Glomerular endothelial cell (primary cell): ENCODE results near the gene SMIM14. TPM values are rescaled to one million over a fixed set of nuclear protein-coding genes. Genes with fewer than 3 reads are reported as not detected.
"Not testable (repeated sequence)": the region's sequence is repeated elsewhere in the genome, so short reads cannot be mapped to it uniquely, and the experiment has no call there.

Experiments
- DNase-seq: peaks from one replicate; pipeline ENCODE4 v3.0.0-alpha.2; 2011; ENCODE audit warnings: low read depth, low spot score; ENCODE audit errors: extremely low read depth
- total RNA-seq: library from RNA; depleted of rRNA; stranded (reverse); fragments of >200 nt; gene quantifications from 2 replicates; pipeline ENCODE4 v1.2.3, GENCODE V29; 2015

SMIM14 gene
- total RNA-seq: 19.4 and 24.0 TPM in 2 replicates

GRCh38 chr4:39638354-39639239 is at the start of gene SMIM14:
Gene SMIM14 (minus strand): TSS chr4:39638865. CDS start chr4:39605145, 33,720 bp downstream.
- no peak for DNase-seq

- no peak for DNase-seq
Observed at GRCh38 chr4:39687014-39687413, 48.3 kb upstream of the SMIM14 start.

GRCh38 chr4:39685990-39686389 is 47.3 kb upstream of the SMIM14 start:
- DNase-seq: no peak

- no peak for DNase-seq
Observed at GRCh38 chr4:39682138-39682537, 43.5 kb upstream of the SMIM14 start.

- DNase-seq: not testable (repeated sequence)
Observed at GRCh38 chr4:39681003-39681402, 42.3 kb upstream of the SMIM14 start.

GRCh38 chr4:39675681-39676080 is 37.0 kb upstream of the SMIM14 start:
- DNase-seq: not testable (repeated sequence)

- DNase-seq: not testable (repeated sequence)
Observed at GRCh38 chr4:39670296-39670695, 31.6 kb upstream of the SMIM14 start.

GRCh38 chr4:39668887-39669286 is 30.2 kb upstream of the SMIM14 start:
- DNase-seq: no peak

- DNase-seq: no peak
Observed at GRCh38 chr4:39667706-39668105, 29.0 kb upstream of the SMIM14 start.

GRCh38 chr4:39664828-39665731 is 26.4 kb upstream of the SMIM14 start:
- no peak for DNase-seq

- no peak for DNase-seq
Observed at GRCh38 chr4:39662683-39663082, 24.0 kb upstream of the SMIM14 start.

GRCh38 chr4:39660757-39661156 is 22.1 kb upstream of the SMIM14 start:
- DNase-seq: no peak

GRCh38 chr4:39660045-39660444 is 21.4 kb upstream of the SMIM14 start:
- no peak for DNase-seq

GRCh38 chr4:39658756-39659155 is 20.1 kb upstream of the SMIM14 start:
- DNase-seq: no peak

- no peak for DNase-seq
Observed at GRCh38 chr4:39657465-39657864, 18.8 kb upstream of the SMIM14 start.

GRCh38 chr4:39656638-39657037 is 18.0 kb upstream of the SMIM14 start:
- DNase-seq: not testable (repeated sequence)

- DNase-seq: no peak
Observed at GRCh38 chr4:39655876-39656275, 17.2 kb upstream of the SMIM14 start.

GRCh38 chr4:39655211-39655610 is 16.5 kb upstream of the SMIM14 start:
- no peak for DNase-seq

- DNase-seq: not testable (repeated sequence)
Observed at GRCh38 chr4:39651586-39651985, 12.9 kb upstream of the SMIM14 start.

- DNase-seq: no peak
Observed at GRCh38 chr4:39649639-39650265, 11.1 kb upstream of the SMIM14 start.
